HG03108 (cell line): Measurements from ENCODE around the gene FLT4.

Experiments
- ATAC-seq: cut with Tn5 transposase; IDR thresholded peaks from one replicate; pipeline ENCODE4 v1.9.1; 2021; ENCODE audit warnings: moderate library complexity; ENCODE audit not compliant: unreplicated experiment

Gene FLT4

DNA sequence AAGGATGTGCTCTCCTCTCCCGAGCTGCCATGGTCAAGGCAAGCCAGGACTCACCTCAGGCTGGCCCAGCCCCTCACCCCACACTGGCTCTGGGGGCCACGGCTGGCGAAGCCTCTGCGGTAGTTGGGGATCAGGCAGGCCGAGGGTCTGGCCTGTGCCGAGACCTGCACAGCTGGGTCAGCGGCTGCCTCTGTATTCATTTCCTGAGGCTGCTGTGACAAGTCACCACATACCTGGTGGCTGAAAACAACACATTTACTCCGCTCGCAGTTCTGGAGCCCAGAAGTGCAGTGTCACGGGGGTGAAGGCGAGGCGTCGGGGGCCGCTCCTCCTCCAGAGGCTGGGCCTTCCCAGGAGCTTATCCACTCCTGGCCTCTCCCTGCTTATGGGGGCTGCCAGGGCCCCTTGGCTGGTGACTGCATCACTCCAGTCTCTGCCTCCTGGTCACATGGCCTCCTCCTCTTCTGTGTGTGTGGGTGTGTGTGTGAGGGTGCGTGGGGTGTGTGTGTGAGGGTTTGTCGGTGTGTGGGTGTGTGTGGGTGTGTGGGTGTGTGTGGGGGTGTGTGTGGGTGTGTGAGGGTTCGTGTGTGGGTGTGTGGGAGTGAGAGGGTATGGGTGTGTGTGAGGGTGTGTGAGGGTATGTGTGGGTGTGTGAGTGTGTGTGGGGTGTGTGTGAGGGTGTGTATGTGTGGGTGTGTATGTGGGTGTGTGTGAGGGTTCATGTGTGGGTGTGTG, 54.9 kb downstream of the FLT4 start:
- no peak for ATAC-seq

DNA sequence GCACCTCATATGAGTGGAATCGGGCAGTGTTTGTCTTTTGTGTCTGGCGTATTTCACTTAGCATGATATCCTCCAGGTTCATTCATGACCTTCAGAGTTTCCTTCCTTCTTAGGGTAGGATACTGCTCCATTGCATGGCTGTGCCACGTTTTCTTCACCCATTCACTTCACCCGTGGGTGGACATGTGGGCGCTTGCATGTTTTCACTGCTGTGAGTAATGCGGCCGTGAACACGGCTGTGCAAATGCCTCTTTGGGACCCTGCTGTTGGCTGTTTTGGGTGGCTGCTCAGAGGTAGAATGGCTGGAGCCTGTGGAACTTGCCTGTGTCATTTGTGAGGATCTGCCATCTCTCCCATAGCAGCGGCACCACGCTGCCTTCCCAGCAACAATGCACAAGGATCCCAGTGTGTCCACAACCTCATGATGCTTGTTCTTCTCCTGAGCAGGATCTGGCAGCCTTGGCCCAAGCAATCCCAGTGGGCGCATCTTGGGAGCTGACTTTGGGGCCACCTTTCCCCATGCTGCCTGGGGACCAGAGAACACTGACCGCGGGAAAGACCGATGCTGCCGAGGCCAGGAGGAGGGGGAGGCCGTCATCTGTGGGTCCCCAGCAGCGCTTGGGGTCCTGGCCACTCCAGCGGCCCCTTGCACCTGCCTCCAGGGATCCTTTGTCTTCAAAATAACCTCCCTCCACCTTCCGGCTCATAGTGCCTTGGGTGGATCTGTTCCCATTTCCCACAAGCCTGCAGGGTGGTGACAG, 55.8 kb downstream of the FLT4 start:
- no peak for ATAC-seq

DNA sequence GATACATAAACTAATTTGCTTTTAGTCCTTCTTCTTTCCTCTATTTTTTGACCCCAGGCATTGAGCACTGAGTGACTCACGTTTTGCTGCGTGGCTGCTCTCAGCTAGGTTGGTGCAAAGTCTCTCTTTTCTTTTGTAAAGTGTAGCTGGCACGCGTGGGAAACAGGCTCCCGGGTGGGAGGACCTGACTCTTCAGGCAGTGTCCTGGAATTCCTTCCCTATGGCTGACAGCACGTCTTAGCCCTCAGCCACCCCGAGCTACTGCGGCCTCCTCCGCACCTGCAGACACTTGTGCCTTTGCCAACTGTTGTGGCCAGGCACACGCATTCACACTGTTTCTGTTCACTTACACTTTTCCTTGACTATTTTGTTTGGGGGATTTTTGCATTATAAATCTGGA, 57.2 kb downstream of the FLT4 start:
- ATAC-seq: no peak

DNA sequence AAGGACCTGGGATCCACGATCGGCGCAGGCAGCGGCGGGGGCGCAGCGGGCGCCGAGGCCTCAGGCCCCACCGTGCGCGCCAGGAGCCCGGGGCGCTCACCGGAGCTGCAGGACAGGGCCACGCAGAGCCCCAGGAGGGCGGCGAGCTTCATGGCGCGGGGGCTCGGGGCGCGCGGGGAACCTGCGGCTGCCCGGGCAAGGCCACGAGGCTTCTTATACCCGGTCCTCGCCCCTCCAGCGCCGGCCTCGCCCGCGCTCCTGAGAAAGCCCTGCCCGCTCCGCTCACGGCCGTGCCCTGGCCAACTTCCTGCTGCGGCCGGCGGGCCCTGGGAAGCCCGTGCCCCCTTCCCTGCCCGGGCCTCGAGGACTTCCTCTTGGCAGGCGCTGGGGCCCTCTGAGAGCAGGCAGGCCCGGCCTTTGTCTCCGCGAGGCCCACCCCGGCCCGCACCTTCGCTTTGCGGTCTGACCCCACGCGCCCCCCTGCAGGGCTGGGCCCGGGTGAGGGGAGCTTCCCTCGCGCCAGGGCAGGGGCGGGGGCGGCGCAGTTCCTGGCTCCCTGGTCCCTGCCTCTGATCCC, 58.0 kb downstream of the FLT4 start, which contains the start of gene SCGB3A1:
TSS of gene SCGB3A1 (minus strand) at position 189 of the 577 bp plus-strand sequence. CDS start at position 152, 37 bp downstream.
- no peak for ATAC-seq

DNA sequence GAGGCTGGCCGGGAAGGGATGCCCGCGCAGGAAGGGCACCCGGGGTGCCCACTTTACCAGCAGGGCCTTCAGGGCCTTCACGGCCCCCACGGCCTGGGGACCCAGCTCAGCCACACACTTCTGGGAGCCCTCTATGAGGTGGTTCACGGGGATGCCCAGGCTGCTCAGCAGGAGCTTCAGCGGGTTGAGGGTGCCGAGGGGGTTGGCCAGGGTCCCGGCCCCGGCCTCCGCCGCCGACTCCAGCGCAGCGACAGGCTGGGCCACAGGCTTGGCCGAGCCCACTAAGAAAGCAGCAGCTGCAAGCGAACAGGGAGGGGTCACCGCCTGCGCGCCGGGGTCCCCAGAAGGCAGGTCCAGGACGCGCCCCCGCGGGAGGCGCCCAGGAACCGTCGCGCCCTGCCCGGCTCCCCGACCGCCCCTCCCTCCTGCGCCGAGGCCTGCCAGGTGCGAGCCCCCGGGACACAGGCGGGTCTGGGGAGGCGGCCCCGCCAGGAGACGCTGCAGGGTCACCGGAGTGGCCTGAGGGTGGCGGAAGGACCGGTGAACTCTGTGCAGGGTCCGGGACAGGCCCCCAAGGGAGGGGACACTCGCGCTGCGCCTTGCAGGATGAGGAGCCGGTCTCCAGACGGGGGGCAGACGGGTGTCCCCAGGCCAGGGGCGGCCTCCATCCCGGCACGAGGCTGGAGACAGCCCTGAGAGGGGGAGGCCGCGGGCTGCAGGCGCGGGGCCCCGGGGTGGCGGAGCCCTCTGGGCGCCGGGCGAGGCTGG, 58.7 kb downstream of the FLT4 start:
- ATAC-seq: no peak

DNA sequence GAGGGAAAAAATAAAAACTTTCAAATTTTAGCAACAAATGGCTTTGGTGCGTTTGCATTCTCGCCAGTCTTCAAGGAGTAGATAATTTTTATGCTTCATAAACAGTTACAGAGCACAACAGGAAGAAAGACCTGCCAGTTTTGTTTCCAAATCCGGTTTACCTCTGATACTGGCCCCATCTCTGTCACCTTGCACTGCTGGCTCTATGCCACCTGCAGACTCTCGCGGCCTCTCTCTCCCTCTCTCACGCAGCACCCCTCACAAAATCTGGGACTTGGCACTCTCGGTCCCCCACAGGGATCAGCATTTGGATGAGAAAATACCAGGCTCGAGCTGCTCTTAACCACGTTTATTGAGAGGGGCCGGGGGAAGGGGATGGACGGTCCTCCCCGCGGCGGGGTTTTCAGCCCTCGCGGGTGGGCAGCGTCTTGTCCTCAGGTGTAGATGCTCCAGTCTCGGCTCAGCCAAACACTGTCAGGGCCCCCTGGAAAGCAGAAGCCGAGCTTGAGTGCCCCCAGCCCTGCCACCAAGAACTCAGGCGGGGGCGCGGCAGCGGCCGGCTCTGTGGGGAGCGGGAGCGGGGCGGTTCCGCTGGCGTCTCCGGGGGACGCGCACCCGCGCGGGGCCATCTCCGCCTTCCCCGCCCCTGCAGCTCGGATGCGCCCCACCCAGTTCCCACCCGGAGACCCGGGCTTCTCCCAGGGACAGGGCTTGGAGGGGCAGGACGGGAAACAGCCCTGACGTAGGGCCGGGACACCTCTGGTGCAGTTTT, 59.4 kb downstream of the FLT4 start:
- ATAC-seq: no peak

DNA sequence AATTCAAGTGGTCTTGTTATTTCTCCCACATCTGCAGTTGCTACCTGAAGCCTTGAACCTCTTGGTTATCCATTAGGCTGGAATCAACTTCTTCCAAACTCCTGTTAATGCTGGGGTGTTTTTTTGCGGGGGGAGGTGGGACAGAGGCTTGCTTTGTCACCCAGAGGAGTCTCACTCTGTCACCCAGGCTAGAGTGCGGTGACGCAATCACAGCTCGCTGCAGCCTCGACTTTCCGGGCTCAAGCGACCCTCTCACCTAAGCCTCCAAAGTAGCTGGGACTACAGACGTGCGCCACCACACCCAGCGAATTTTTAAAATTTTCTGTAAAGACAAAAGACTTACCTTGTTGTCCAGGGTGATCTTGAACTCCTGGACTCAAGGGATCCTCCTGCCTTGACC, 62.5 kb downstream of the FLT4 start:
- ATAC-seq: no peak

DNA sequence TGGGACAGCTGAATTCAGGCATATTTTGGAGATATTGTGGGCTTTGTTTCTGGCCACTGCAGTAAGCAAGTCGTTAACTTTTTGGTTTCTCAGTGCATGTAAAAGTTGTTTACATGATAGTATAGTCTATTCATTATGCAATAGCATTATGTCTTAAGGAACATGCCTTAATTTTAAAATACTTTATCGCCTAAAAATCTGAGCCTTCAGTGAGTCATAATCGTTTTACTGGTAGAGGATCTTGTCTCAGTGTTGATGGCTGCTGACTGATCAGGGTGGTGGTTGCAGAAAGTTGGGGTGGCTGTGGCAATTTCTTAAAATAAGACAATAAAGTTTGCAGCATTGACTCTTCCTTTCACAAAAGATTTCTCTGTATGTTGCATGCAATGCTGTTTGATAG, 63.2 kb downstream of the FLT4 start:
- ATAC-seq: no peak

DNA sequence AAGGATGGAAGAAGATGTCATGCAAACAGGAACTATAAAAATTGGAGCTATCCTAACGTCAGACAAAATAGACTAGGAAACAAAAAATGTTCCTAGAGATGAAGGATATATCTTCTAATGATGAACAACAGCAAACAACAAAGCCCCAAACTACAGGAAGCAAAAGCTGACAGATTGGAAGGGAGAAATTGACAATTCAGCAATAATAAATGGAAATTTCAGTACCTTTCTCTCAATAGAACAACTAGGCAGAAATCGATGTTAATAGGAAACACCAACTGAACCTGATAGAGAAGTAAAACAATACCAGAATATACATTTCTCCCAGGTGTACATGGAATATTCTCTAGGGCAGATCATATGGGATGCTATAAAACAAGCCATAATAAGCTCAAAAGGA, 65.7 kb downstream of the FLT4 start:
- ATAC-seq: no peak

DNA sequence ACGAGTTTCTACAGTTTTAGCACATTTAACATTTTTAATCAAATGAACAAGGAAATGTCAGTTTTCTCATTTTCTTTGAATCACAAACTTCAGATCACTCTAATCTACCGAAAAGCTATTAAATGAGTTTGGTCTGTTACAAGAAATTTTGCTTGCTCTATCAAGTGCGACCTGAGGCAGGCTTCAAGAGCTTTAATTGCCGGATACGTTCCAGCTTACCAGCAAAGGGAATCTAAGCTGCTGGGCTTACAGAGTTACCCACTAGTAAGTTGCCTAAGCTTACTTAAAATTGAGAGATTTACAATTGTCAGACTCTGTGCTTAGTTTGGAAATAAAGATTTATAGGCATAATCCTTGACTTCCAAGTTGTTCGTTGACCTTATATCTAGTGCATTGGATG, 68.7 kb downstream of the FLT4 start:
- ATAC-seq: no peak

DNA sequence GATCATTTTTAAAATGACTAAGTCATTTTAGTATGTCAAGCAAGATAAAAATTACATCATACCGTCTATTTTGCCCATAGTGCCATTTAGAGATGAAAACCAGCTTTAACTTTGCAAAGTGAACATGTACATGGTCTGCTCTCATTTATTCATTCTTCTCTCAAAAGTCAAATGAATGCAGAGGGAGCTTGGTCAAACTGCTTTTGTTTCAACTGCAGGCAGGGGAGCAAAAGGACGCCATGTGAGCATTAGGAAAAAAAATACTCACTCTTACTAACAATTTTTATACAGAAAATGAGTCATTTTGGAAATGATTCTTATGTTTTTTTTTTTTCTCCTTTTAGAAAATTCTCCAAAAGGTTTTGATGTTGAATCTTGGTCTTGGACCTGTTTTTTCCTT, 73.8 kb downstream of the FLT4 start:
- no peak for ATAC-seq

DNA sequence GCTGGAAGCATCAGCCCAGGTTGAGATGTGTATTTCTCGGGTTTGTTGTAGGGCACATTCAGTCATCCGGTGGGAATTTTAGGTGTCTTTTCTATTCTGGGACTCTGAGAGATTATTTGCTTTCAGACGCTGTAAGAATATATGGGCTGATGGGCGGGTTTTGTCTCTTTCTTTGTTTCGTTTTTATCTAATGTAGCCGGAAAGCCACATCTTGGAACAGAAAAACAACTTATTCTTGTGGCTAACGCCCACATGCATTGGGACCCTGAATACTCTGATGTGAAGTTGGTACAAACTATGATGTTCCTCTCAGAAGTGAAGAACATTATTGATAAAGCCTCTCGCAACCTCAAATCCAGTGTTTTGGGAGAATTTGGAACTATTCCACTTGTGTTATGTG, 80.5 kb downstream of the FLT4 start:
- ATAC-seq: no peak

DNA sequence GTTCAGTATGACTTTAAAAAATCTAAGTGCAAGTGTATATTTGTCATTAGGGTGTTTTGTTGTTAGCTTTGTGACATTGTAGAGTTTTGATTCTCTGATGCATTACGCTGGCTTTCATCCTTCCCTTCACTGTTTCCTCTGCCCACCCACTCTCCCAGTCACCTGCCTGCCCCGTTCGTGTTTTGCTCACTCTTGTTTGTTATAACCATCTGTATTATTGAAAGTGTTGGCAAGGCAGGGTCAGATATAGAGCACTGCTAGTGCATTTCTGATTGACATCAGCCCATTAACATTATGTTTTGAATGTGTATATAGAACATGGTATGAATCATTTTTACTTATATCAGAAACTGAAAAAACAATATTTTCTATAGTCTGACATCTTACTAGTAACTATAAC, 85.4 kb downstream of the FLT4 start:
- ATAC-seq: no peak

DNA sequence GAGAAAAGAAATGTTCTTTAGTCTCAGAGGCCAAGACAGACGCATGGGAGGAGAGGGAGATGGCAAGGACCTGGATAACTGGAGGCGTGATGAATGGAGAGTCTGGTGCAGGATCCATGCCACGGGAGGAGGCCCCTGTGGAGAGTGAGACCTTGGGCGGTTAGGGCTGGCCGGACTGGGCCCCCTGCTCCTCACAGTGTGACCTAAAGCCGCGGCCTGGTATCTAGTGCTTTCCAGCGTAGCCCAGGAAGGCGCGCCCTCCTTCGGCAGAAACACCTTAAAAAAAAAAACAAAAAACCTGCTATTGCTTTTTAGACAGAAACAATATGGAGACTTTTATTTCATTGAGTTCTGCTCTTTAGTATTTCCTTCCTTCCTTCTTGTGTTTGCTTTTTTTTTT, 91.2 kb downstream of the FLT4 start:
- ATAC-seq: no peak

DNA sequence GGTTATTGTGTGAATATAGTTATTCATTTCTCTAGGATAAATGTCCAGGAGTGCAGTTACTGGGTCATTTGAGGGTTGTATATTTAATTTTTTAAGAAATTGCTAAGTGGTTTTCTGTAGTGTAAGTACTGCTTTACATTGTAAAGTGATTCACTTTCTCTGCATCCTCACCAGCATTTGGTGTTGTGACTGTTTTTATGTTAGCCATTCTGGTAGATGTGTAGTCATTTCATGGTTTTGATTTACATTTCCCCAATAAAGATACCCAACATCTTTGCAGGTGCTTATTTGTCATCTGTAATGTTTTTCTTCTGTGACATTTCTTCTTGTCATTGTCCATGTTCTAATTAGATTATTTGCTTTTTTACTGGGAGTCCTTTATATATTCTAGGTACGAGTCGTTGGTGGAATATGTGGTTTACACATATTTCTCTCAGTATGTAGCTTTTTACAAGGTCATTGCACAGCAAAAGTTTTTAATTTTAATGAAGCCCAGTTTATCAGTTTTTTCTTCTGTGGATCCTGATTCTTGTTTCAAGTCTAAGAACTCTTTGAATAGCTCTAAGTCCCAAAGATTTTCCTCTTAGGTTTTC, 92.1 kb downstream of the FLT4 start:
- no peak for ATAC-seq

DNA sequence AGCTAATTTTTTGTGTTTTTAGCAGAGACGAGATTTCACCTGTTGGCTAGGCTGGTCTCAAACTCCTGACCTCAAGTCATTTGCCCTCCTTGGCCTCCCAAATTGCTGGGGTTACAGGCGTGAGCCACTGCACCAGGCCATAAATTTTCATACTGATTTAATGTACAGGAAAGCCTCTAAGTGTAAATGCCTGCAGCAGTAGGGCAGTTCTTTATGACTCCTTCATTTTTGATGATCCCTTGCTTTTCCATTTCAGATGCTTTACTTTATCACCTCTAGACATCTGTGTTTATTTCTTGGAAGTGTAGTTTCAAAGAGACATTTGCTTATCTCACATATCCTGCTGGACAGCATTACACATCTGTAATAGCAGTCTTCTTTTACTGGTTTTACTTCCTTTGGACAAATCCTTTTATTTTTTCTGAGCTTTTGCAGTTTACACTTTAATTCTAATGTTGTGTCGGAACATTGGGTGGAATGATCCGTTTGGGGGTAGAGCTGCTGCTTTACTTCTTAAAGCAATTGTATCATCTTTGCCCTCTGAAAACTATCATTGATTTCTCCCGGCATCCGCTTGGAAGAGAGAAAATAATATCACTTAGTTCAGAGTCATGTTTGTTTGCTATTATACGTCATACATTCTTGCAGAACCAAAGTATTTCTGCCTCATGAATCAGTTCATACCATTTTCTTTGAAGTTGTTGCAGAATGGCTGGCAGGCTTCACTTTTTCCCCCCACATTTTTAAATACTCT, 94.1 kb downstream of the FLT4 start:
- ATAC-seq: no peak

DNA sequence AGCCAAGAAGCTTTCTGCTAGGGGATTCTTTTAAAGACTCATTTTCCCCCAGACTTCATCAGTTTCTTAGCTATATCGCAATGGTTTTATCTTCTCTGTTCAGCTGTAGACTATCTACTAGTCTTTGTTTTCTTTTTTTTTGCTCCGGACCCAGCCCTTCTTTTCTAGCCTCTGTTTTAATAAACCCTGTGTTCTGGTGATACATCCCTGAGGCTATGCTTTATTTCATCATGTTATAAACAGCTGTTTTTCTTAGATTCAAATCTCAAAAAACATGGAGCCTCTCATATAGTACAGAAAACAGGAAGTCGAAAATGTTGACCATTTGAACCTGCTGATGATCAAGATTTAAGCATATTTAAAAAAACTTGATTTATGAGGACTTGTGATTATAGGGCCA, 95.9 kb downstream of the FLT4 start:
- no peak for ATAC-seq
